NCI-H345 (cell line): Measurements from ENCODE around the gene RPTOR.
A peak's percentile ranks its signal among the peaks of the same experiment; 100 is the strongest.

Experiments used
- DNase-seq: peaks from one replicate; lab custom pipeline; 2025; lab: John Stamatoyannopoulos, UW

Gene RPTOR

DNA sequence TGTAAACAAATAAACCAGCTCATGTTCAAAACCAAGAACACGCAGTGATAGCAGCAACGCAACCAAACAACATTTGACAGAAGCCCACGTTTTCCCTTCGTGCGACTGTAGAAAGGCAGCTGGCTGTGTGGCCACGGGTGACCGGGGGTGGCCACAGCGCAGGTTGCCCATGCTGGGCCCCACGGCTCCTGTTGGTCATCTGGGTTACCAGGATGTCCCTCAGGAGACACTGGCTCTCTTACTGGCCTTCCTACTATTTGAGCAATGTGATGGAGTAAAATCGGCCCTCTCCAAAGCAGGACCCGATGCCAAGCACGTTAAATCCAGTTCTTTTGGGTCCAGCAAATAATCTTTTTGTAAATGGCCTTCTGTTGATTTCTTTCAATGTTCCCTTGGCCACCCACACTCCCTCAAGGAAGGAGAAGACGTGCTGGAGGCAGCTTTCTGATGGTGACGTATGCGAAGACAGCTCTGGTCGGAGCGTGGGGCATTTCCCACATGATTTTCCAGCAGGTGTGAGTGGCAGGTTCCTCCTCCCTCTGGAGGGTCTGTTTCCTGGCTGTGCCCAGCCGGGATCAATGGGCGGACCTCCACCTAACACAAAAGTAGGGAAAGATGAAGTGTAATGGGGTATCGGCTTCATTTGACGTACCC lies 303.9 kb downstream of the RPTOR start:
- no peak for DNase-seq

DNA sequence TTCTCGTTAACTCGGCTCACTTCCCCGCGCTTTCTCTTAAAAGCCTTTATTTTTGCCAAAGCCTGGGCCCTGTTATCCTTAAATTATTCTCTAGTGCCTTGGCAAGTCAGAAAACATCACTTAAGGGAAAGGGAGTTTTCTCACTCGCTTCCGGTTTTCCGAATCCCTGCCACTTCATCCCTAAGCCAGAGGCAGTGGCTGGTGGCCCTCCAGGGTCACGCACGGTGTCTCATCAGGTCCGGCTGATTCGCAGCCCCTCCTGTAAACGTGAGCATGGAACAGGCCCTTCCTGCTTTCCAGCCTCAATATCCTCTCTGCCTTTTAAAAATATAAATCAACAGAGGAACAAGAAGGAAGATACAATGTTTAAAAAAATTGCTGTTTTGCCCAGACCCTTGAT lies 304.5 kb downstream of the RPTOR start:
- no peak for DNase-seq

DNA sequence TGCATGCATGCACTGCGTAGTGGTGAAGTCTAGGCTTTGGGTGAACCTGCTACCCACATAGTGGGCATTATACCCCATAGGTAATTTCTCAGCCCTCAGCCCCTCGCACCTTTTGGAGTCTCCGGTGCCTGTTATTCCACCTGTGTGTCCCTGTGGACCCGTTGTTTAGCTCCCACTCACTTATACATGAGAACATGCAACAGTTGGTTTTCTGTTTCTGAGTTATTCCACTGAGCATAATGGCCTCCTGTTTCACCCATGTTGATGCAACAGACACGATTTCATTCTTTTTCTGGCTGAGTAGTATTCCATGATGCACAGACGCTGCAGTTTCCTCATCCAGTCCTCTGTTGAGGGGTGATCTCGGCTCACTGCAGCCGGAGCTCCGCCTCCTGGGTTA lies 305.5 kb downstream of the RPTOR start:
- DNase-seq: no peak

DNA sequence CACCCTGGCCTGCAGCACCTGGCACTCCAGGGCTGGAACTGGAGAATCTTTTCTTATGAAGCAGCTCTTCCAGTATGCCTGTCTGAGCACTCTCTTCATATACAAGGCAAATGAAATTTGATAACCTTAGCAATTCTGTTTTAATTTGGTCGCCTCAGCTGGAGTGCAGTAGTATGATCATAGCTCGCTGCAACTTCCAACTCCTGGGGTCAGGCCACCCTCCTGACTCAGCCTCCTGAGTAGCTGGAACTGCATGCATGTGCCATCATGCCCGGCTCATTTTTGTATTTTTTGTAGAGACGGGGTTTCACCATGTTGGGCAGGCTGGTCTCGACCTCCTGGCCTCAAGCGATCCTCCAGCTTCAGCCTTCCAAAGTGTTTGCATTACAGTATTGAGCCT lies 306.2 kb downstream of the RPTOR start:
- peak; percentile 79 for DNase-seq

DNA sequence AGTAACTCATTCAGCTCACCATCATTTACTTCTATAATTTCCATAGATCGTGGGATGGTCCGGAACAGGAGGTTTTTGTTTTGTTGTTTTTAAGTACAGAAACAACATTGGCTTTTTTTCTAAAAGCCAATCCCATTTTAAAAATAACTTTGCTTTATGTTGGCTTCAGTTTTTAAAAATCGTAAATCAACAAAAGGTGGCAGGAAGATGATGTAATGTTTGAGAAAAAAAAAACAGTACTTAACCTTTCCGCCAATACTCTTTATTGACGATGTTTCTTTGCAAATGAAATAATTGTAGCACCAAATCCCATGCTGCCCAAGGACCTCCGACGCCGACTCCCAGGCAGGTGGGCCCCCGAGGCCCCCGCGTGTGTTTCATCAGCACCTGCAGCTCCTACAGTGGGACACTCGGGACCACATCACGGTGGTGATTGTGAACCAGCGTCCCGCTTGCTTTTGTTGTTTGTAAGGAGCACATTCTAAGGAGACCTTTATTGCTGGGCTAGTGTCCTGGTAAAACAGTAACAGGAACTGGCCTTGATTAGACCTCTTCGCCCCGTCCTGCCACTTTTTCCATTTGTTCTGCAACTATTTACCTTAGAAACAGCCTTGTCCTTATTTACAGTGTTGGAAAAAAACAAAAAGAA lies 306.8 kb downstream of the RPTOR start:
- no peak for DNase-seq

DNA sequence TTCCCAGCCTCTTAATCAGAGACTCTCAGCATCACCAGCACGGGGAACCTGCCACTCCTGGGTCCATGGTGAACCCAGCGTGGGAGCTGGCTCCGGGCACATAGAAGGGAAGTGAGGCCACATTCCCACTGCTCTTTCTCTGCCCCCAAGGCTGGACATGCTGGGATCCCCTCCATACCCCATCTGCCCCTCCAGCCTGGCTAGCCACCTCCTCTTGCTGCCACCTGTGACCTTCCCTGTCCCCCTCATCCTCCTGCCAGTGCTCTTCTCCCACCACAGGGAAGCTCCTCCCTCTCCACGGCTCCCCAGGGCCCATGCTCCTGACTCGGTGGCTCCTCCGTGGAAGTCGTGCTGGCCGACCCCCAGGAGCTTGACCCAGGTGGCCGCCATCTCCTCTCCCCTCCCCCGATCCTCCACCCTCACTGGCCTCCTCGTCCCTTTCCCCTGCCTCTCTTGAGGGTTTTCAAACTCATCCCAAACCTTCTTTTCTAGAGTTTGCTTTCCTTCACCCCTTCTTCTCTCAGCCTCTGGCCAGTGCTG lies 307.9 kb downstream of the RPTOR start:
- DNase-seq: no peak

DNA sequence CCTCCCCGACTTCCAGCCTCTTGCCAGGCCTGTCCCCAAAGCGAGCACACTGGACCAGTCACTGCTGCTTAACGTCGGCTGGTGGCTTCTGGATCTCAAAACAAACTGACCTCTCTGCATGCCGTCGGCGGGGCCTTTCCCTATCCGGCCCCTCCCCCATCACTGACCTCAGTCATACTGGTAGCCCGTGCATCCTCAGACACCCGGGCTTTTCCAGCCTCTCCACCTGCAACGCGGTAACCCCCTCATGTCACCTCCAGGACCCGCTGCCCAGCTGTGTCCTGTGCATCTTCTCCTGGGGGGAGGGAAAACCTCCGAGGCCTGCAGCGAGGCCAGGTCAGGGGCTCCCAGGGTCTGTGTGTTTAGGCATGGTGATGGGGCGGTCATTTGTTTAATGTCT lies 308.4 kb downstream of the RPTOR start:
- DNase-seq: no peak

DNA sequence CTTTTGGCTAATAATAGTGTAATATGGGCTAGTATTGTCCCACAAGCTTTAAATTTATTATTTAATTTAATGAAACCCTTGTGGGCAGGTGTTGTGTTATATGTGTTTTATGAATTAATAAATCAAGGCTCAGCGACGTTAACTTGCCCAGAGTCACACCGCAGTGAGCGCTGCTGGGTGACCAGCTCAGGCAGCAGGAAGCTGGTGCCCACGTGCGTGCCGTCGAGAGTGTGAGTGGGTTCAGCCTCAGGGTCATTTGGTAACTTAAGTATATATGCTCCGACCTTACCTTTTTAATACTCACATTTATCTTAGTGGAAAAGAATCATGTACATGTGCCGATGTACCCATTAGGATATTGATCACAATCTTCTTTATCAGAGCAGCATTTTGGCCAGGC lies 309.6 kb downstream of the RPTOR start:
- no peak for DNase-seq

DNA sequence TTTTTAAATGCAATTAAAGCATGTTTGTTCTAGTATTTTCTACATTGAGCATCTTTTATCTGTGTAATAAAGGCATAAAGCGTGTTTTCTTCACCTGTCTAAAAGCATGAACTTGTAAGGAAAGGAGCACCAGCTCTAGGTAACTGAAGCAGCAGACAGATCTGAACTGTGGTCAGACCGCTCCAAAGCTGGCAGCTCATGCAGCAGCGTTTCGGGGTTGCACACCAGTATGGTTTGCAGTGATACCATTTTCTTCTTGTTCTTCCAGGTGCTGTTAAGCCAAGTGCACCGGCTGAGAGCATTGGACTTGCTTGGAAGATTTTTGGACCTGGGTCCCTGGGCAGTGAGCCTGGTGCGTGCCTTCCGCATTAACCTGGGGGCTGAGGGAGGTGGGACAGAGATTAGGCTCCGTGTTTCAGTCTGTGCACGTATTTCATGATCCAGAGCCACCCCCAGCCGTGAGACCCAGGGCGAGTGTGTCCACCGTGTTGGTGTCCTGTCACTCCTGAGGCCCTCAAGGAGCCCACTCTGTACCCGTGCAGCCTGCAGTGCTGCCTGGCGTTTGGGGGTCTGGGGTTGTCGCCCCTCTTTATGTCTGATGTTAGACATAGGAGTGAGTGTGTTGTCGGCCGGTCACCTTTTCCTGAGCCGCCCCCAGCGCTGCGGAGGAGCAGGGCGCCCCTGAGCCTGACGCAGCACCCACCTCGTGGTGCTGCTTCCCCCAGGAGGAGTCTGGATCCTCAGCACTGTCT lies 310.7 kb downstream of the RPTOR start:
- DNase-seq: no peak

DNA sequence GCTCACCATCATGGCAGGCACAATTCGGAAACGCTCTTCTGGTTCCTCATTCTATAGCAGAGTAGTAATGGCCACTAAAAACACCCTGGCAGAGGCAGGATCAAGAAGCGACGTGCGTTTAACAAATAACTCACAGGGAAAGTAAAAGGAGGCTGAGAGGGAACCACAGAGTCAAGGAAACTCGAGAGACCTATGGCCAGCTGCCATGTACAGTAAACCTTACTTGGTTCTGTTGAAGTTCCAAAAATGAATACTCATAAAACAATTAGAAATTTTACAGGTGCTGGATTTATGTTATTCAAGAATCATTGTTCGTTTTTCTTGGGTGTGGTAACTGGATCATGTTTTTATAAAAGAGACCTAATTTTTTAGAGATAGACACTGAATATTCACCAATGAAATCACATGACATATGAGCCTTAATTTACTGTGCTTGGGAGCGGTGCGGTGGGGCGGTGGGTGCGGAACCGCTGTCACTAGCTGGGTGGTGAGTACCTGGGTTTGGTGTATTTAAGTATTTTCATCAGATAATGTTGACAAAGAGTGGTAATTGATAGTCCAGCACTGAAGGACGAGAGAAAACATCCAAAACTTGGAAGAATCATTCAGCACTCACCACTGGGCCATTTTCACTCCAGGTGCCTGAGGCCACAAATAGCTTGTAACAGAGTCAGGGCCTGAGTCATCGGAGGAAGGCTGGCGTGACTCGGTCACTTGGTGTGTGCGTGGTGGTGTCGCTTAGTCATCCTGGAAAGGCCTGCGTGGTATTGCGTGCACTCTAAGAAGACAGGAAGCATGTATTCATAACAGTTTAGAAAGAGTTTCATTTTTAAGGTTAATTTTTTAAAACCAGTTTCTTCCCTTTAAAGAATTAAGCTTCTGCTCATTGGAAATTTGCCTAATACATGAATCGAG lies 311.6 kb downstream of the RPTOR start:
- no peak for DNase-seq

DNA sequence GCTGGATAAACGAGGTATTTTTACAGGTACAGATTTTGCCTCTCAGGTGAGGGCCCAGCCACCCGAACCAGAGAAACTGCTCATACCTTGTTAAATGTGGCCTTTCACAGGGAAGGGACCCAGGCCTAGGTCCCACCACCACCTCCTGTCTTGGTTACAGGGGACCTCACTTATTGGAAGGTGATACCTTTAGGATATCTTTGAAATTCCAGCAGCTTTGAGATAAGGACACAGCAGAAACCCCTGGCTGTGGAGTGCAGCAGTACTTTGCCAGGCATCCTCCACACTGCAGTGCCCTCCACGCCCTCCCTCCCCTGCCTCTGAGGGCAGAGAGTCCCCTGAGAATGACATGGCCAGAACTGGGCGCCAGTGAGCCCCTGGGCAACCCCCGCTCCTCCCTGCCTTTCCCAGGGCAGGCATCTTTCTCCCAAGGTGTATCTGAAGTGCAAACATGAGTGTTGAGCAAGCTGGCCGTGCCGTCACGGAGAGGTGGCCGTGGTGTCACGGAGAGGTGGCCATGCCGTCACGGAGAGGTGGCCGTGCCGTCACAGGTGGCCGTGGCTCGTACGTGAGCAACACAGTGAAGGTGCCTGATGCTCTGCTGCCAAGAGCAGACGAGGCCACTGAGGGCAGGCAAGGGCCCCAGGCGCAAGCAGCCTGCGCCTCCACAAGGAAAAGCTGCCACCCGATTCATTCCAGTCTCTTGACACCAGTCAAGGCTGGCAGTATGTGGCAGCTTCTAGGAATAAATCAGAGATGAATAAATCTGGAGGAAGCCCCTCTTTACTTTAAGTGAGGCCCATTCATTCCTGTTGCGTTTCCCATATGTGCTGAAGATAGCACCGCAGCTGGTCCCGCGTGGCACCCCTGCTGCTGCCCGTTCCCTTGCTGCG lies 312.5 kb downstream of the RPTOR start:
- no peak for DNase-seq

DNA sequence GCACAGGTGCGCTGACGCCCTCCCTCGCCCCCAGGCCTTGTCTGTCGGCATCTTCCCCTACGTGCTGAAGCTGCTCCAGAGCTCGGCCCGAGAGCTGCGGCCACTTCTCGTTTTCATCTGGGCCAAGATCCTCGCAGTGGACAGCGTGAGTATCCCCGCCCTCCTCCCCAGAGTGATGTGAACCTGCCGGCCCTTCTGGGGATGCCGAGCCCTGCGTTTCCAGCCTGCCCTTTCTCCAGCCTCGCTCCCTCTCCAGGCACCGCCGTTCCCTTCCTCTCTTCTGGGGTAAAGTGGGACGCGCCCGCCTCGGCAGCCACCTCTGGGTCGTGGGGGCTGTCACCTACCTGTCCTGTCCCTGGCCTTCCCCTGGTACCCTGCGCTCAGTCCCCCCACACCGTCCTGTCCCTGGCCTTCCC lies 313.1 kb downstream of the RPTOR start:
- DNase-seq: no peak

DNA sequence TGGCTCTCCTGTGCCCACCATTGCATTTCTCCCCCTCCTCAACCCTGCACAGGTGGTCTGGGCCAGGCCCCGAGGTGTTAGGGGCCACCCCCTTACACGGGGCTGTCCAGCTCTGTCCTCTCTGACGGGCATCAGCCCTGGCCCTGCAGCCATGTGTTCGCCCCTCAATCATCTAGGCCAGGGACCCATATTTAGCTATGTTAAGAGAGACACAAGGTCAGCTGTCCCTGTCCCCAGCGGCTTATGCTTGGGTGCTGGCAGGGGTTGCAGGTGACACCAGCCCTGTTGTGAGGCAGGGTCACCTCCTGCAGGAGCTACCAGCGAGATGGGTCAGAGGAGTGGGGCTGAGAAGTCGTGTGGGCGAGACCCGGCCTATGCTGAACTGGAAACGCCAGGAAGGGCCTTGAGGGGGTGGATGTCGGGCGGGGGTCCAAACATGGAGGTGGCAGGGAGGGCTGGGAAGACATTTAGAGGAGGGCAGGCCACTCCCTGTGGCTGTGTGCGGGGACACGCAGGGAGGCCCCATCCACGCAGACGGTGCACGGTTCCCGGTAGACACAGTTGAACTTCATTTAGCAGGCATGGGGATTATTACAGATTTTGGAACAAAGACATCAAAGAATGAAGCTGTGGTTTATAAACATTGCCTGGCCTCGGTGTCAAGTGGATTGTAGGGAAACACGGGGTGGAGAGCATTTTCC lies 313.8 kb downstream of the RPTOR start:
- DNase-seq: no peak

DNA sequence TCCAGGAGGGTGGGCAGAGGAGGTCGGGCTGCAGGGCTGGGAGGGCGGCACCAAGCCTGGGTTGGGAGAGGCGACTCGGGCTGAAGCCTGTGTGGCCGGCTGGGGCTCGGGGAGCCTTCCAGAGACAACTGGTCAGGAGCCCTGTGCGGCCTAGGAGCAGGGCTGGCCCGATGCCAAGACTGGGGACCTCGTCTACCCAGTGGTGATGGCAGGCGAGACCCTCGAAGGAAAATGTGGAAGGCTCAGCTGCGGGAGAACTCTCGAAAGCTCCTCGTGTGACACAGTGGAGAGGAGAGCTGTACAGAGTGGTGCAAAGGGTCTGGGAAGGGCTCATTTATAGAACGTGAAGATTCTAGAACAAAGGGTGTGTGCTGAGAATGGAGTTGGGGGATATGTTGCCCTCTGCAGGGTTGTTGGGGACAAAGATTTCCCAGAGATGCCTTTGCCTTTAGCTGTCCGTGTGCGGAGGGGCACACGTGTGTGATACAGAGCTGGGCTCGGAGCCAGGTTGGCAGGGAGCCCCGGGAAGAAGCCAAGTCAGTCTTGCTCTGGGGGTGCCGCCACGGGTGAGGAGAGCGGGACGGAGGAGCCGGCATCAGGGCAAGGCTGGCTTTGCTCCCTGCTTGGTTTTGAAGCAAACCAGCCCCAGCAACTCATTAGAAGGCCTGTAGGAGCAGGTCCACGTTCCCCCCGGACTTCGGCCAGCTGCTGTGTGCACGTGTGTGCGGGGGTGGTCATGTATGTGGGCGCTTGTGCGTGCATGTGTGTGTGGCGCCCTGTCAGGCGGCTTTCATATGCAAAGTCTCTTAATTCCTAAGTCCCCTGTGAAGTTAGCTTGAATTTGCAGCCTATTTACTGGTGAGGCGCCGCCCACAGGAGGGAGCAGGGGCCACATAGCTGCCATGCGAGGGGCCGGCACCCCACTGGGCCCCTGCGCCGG lies 314.6 kb downstream of the RPTOR start:
- peak; percentile 84 for DNase-seq

DNA sequence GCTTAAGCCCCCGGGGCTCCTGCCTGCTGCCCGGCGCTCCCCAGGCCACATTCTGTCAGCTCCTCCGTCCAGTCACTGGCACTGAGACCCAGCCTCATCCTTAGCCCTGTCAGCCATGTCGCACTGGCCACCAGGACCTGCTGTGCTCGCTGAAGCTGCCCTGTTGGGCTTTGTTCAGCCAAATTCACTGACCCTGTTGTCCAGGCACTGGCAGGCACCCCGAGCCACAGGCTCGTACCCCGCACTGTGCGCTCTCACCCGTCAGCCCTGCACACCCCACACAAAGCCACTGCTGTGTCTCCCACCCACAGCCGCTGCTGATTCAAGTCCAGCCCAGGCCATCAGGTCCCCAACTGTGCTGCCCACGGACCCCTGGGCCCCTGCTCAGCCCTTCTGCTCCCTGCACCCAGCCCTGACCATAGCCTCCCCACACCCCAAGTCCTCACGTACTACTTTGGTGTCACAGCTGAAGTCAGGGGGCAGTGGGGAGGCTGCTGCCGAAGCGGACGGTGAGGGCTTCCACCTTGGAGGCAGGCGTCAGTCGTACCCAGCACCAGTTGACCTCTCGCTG lies 315.5 kb downstream of the RPTOR start:
- DNase-seq: no peak

DNA sequence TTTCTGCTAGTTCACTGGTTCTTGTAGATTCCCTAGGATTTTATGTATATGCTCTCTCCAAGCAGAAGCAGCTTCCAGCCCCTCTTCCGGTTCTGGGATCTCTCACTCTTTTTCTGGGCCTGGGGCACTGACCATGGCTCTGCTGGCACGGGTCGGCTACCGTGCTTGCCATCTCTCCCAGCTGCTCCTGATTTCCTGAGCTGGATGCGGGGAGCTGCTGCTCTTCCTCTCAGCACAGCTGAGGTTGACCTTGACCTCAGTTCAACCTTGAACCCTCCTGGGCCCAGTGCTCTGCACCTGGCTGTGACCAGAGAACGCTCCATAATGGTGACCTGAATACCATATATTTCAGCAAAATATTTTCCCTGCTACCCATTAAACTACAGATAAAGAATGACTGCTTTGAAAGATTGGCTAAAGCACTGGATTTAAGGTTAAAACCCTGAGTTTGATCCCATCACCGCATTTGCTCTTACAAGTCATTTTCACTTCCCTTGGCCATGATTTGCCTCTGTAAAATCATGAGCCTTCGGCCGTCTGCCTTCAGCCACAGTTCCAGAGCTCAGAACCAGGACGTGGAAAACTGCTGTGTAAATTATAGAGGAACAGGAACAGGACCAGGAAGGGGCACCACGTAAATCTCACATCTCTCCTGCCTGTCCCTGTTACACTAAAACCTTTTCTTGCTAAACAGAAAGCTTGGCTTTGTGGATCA lies 316.2 kb downstream of the RPTOR start:
- no peak for DNase-seq

DNA sequence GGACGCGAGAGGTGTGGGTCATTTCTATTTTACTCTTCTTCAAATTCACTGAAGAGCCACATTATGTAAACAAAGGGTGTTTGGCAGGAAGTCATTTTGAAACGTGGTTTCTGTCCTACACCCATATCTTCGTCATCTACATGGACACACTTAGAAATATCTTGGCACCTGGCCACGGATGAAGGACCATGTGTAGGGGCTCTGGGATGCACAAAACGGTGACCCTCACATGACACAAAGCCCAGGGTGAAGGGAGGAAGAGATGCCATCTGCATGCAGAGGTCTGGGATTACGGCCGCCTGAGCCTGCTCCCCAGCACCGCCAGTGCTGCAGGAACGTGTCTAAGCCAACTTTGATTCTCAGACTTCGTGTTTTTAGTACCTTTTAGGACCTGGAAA lies 316.8 kb downstream of the RPTOR start:
- peak; percentile 68 for DNase-seq

DNA sequence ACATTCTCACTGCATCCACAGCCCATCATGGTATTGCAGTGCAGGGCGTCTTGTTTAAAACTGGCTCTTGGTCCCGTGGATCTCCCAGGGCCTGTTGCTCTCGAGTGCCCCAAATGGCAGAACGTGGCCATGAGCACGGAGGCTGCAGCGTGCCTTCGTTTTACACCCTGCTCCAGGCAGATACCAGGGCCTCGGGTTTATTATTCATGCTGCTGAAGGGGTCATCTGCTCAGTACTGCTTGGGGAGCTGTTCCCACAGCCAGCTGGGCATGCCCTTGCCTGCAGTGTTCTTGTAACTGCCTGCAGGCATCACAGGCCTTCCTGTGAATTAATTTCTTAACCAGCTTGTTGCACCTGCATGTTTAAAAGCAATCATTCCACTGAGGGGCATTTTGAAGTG lies 317.3 kb downstream of the RPTOR start:
- peak; percentile 96 for DNase-seq
